SK-N-SH (cell line): ENCODE measurements around the gene SLC35A3. TPM values are rescaled to one million over a fixed set of nuclear protein-coding genes. Genes with fewer than 3 reads are reported as not detected.

Experiments used
- CTCF ChIA-PET: fragments of 300-600, 350-600 bp; formaldehyde crosslinking; extraction: SDS; loops from one replicate; lab custom pipeline; 2021; lab: Yijun Ruan, JAX
- POLR2A ChIA-PET: fragments of 350-600 bp; sonication (Branson Sonifier 250); formaldehyde crosslinking; extraction: SDS; loops from one replicate; lab custom pipeline; 2020; ENCODE audit warnings: antibody characterized with exemption, inconsistent platforms; lab: Yijun Ruan, JAX
- DNase-seq: peaks from one replicate; pipeline ENCODE4 v3.0.0; 2012
- H2AFZ ChIP-seq: fragments of 200-600 bp; sonication (generic); 2 replicates; pipeline ENCODE4 v1.8.1; 2016; ENCODE audit warnings: antibody characterized with exemption, mild to moderate bottlenecking, low read depth
- H3F3A ChIP-seq: fragments of 200-600 bp; sonication (generic); replicated peaks from 2 replicates; pipeline ENCODE3; 2016; ENCODE audit warnings: antibody characterized with exemption, mild to moderate bottlenecking; ENCODE audit not compliant: insufficient read depth
- H3K27ac ChIP-seq, 2 experiments: fragments of 200-500 bp in 1 of 2; fragments of 200-600 bp in 1 of 2; sonication (Bioruptor generic) in 1 of 2; sonication (generic), shearing (Covaris generic) in 1 of 2; 2 replicates each; pipeline versions ENCODE4 v1.5.1 to v1.6.1; 2014 to 2016; ENCODE audit warnings: low read depth in 2 of 2, inconsistent platforms in 1 of 2, low read length in 1 of 2, mild to moderate bottlenecking in 1 of 2, mixed read lengths in 1 of 2
- H3K27me3 ChIP-seq: fragments of 200-600 bp; sonication (generic), shearing (Covaris generic); 2 replicates; pipeline ENCODE4 v1.6.1; 2016; ENCODE audit warnings: mixed run types; ENCODE audit not compliant: insufficient read depth
- H3K36me3 ChIP-seq, 2 experiments: fragments of 200-500 bp in 1 of 2; fragments of 200-600 bp in 1 of 2; sonication (Bioruptor generic) in 1 of 2; sonication (generic) in 1 of 2; replicated peaks in 1 of 2; 2 replicates each; pipeline versions ENCODE3 to v1.5.1; 2014 to 2016; ENCODE audit warnings: low read length in 1 of 2, mild to moderate bottlenecking in 1 of 2; ENCODE audit not compliant: insufficient read depth in 2 of 2, control insufficient read depth in 1 of 2
- H3K4me1 ChIP-seq, 2 experiments: fragments of 200-500 bp in 1 of 2; fragments of 200-600 bp in 1 of 2; sonication (Bioruptor generic) in 1 of 2; sonication (generic), shearing (Covaris generic) in 1 of 2; 2 replicates each; pipeline versions ENCODE4 v1.5.1 to v1.6.1; 2014 to 2016; ENCODE audit warnings: low read depth in 1 of 2, low read length in 1 of 2, mixed run types in 1 of 2; ENCODE audit not compliant: insufficient read depth in 2 of 2, control insufficient read depth in 1 of 2
- H3K4me2 ChIP-seq: fragments of 200-600 bp; sonication (generic), shearing (Covaris generic); 2 replicates; pipeline ENCODE4 v1.6.1; 2017; ENCODE audit warnings: mixed run types
- H3K4me3 ChIP-seq, 2 experiments: fragments of 200-500 bp in 1 of 2; fragments of 200-600 bp in 1 of 2; sonication (Bioruptor generic) in 1 of 2; sonication (generic), shearing (Covaris generic) in 1 of 2; 2 replicates each; pipeline versions ENCODE4 v1.5.1 to v1.8.1; 2014 to 2016; ENCODE audit warnings: low read depth in 2 of 2, inconsistent platforms in 1 of 2, low read length in 1 of 2, mild to moderate bottlenecking in 1 of 2, mixed read lengths in 1 of 2, moderate library complexity in 1 of 2
- H3K79me2 ChIP-seq: fragments of 200-600 bp; sonication (generic); 2 replicates; pipeline ENCODE4 v1.8.1; 2017; ENCODE audit warnings: mild to moderate bottlenecking; ENCODE audit not compliant: insufficient read depth
- H3K9ac ChIP-seq: fragments of 200-600 bp; sonication (generic); 2 replicates; pipeline ENCODE4 v1.6.1; 2017; ENCODE audit warnings: mixed run types
- H3K9me2 ChIP-seq: fragments of 200-600 bp; sonication (generic); 2 replicates; pipeline ENCODE4 v1.6.1; 2017; ENCODE audit warnings: mixed run types
- H3K9me3 ChIP-seq: fragments of 200-600 bp; sonication (generic); 2 replicates; pipeline ENCODE4 v1.6.1; 2017; ENCODE audit warnings: mixed run types, mild to moderate bottlenecking, moderate library complexity
- H4K20me1 ChIP-seq: fragments of 200-600 bp; sonication (generic); 2 replicates; pipeline ENCODE4 v1.6.1; 2017; ENCODE audit warnings: mild to moderate bottlenecking, mixed run types; ENCODE audit not compliant: insufficient read depth
- CHD2 ChIP-seq: fragments of 150-350 bp; IDR thresholded peaks from 2 replicates; pipeline ENCODE4 v1.6.1; 2018; ENCODE audit warnings: low read length; ENCODE audit not compliant: partially characterized antibody
- FOSL2 ChIP-seq: IDR thresholded peaks from 2 replicates; pipeline ENCODE4 v1.4.0; 2012; ENCODE audit warnings: low read depth, mild to moderate bottlenecking, moderate library complexity, borderline replicate concordance
- FOXM1 ChIP-seq: IDR thresholded peaks from 2 replicates; pipeline ENCODE4 v1.4.0; 2012; ENCODE audit warnings: low read depth, mild to moderate bottlenecking
- GATA2 ChIP-seq: sonication (generic); formaldehyde crosslinking; IDR thresholded peaks from 2 replicates; pipeline ENCODE4 v1.5.0; 2020; ENCODE audit warnings: mild to moderate bottlenecking, missing genetic modification reagents
- IRF3 ChIP-seq: fragments of 150-350 bp; IDR thresholded peaks from 2 replicates; pipeline ENCODE4 v1.6.1; 2016; ENCODE audit warnings: mild to moderate bottlenecking, low read depth, low read length
- NRF1 ChIP-seq: IDR thresholded peaks from 2 replicates; pipeline ENCODE4 v1.6.1; 2012; ENCODE audit warnings: low read depth, mild to moderate bottlenecking, low read length
- PBX3 ChIP-seq: IDR thresholded peaks from 2 replicates; pipeline ENCODE4; 2012
- REST ChIP-seq: IDR thresholded peaks from 2 replicates; pipeline ENCODE4 v1.6.1; 2012; ENCODE audit warnings: mild to moderate bottlenecking, low read depth, low read length, moderate library complexity
- RFX5 ChIP-seq: IDR thresholded peaks from 2 replicates; pipeline ENCODE4 v1.6.1; 2012; ENCODE audit warnings: mild to moderate bottlenecking, improper control_type of control experiment, low read length
- SMC3 ChIP-seq: IDR thresholded peaks from 2 replicates; pipeline ENCODE4 v1.6.1; 2012; ENCODE audit warnings: low read depth, low read length, improper control_type of control experiment
- TCF12 ChIP-seq: IDR thresholded peaks from 2 replicates; pipeline ENCODE4 v1.4.0; 2012
- YY1 ChIP-seq: IDR thresholded peaks from 2 replicates; pipeline ENCODE4 v1.4.0; 2012; ENCODE audit warnings: low read depth, mild to moderate bottlenecking
- ZBTB33 ChIP-seq: IDR thresholded peaks from 2 replicates; pipeline ENCODE4 v1.4.0; 2012; ENCODE audit warnings: low read depth, borderline replicate concordance
- WGBS: methylation state at CpG from one replicate; pipeline ENCODE4 v1.1.6; 2017; ENCODE audit warnings: low lambda C conversion rate; 5-methylcytosine and 5-hydroxymethylcytosine counted together
- polyA plus RNA-seq, 3 experiments: library from polyadenylated mRNA; depleted of rRNA; stranded (reverse); fragments of >200 nt; gene quantifications; 2 replicates each; pipeline ENCODE4 v1.2.3, GENCODE V29; 2012

The SLC35A3 gene
- polyA plus RNA-seq, 1 of the 3 experiments (the other 2 are of a cell fraction): 5.7 TPM

- TF ChIP-seq NRF1 (no peak), TCF12 (no peak), RFX5 (no peak), ZBTB33 (no peak), SMC3 (no peak), PBX3 (no peak), CHD2 (no peak), IRF3 (no peak), YY1 (no peak), FOSL2 (no peak), REST (no peak), GATA2 (CRISPR knock-in tag) (no peak), FOXM1 (no peak)
- POLR2A ChIA-PET: no interaction called here
- Histone ChIP-seq H3K4me2 (no peak overlapping the region), H3K4me1 (no peaks in the 10 kb centered on the region), H3K9ac (no peak overlapping the region), H3F3A (no peaks in the 10 kb centered on the region), H3K9me2 (no peaks in the 10 kb centered on the region), H3K36me3 (peaks cover 5 to 20% of the 10 kb centered on the region in 2 experiments), H3K9me3 (no peaks in the 10 kb centered on the region), H4K20me1 (no peaks in the 10 kb centered on the region), H3K27ac (no peak overlapping the region), H3K4me3 (no peak overlapping the region), H3K27me3 (no peaks in the 10 kb centered on the region), H2AFZ (no peak overlapping the region), H3K79me2 (peaks cover 41% of the 10 kb centered on the region)
- CTCF ChIA-PET: no interaction called here
- DNase-seq: no peak
- 84% methylated on average over 2 of the region's 2 CpGs for WGBS
These were observed 36.9 kb downstream of the SLC35A3 start for GRCh38 chr1:100006688-100007087.
